Measurements from ENCODE around the gene TNFRSF8.

Gene TNFRSF8

GRCh38 chr1:12148958-12149790 lies 86.1 kb downstream of the TNFRSF8 start:
- no peak for DNase-seq (ENCODE audit: low read depth)
- no peak for TF ChIP-seq CTCF (conservative IDR thresholded peaks at IDR 0.05; ENCODE audit: control insufficient read depth, insufficient read depth, low read depth, low read length)
- no peak overlapping the region for H3K4me3 ChIP-seq (ENCODE audit: control insufficient read depth, low read depth, low read length)

GRCh38 chr1:12149791-12150175 lies 86.7 kb downstream of the TNFRSF8 start:
- TF ChIP-seq CTCF (conservative IDR thresholded peaks at IDR 0.05; ENCODE audit: control insufficient read depth, insufficient read depth, low read depth, low read length): no peak
- H3K4me3 ChIP-seq (ENCODE audit: control insufficient read depth, low read depth, low read length): no peak overlapping the region
- DNase-seq (ENCODE audit: low read depth): no peak

GRCh38 chr1:12150456-12151200 lies 87.5 kb downstream of the TNFRSF8 start:
- H3K4me3 ChIP-seq (ENCODE audit: control insufficient read depth, low read depth, low read length): no peak overlapping the region
- TF ChIP-seq CTCF (conservative IDR thresholded peaks at IDR 0.05; ENCODE audit: control insufficient read depth, insufficient read depth, low read depth, low read length): no peak
- DNase-seq (ENCODE audit: low read depth): no peak

GRCh38 chr1:12151465-12151864 lies 88.4 kb downstream of the TNFRSF8 start:
- DNase-seq (ENCODE audit: low read depth): no peak
- no peak overlapping the region for H3K4me3 ChIP-seq (ENCODE audit: control insufficient read depth, low read depth, low read length)
- no peak for TF ChIP-seq CTCF (conservative IDR thresholded peaks at IDR 0.05; ENCODE audit: control insufficient read depth, insufficient read depth, low read depth, low read length)

- H3K4me3 ChIP-seq (ENCODE audit: control insufficient read depth, low read depth, low read length): no peak overlapping the region
- no peak for DNase-seq (ENCODE audit: low read depth)
- no peak for TF ChIP-seq CTCF (conservative IDR thresholded peaks at IDR 0.05; ENCODE audit: control insufficient read depth, insufficient read depth, low read depth, low read length)
Measured at GRCh38 chr1:12152113-12152891, 89.2 kb downstream of the TNFRSF8 start.

GRCh38 chr1:12153181-12153785 lies 90.2 kb downstream of the TNFRSF8 start:
- DNase-seq (ENCODE audit: low read depth): peak; percentile 86
- TF ChIP-seq CTCF (conservative IDR thresholded peaks at IDR 0.05; ENCODE audit: control insufficient read depth, insufficient read depth, low read depth, low read length): no peak
- no peak overlapping the region for H3K4me3 ChIP-seq (ENCODE audit: control insufficient read depth, low read depth, low read length)
